Astrocyte (in vitro differentiated cells and primary cell): ENCODE results near the gene HSPA12B. TPM values are rescaled to one million over a fixed set of nuclear protein-coding genes. Genes with fewer than 3 reads are reported as not detected.

Source experiments
- DNase-seq: peaks from one replicate; pipeline ENCODE4 v3.0.0-alpha.2; 2010; ENCODE audit warnings: low read depth
- FAIRE-seq: peaks from 2 replicates; lab custom pipeline; 2011; peaks lifted over from hg19 to GRCh38; lab: Jason Lieb, UNC
- H2AFZ ChIP-seq: 2 replicates; pipeline ENCODE4 v1.6.0; 2012; ENCODE audit warnings: low read depth, low read length, inconsistent platforms
- H3K27ac ChIP-seq: 2 replicates; pipeline ENCODE4 v1.5.1; 2011; ENCODE audit warnings: low read depth, low read length, inconsistent platforms
- H3K27me3 ChIP-seq: 2 replicates; pipeline ENCODE4 v1.6.0; 2011; ENCODE audit warnings: low read length, inconsistent platforms; ENCODE audit not compliant: insufficient read depth
- H3K36me3 ChIP-seq: 2 replicates; pipeline ENCODE4 v1.5.1; 2011; ENCODE audit warnings: low read length, inconsistent platforms; ENCODE audit not compliant: insufficient read depth
- H3K4me1 ChIP-seq: 2 replicates; pipeline ENCODE4 v1.5.1; 2011; ENCODE audit warnings: low read length, inconsistent platforms; ENCODE audit not compliant: insufficient read depth
- H3K4me2 ChIP-seq: 2 replicates; pipeline ENCODE4 v1.6.0; 2012; ENCODE audit warnings: low read length, inconsistent platforms
- H3K4me3 ChIP-seq: 2 replicates; pipeline ENCODE4 v1.5.1; 2011; ENCODE audit warnings: low read depth, mild to moderate bottlenecking, low read length, inconsistent platforms; ENCODE audit not compliant: insufficient read depth
- H3K79me2 ChIP-seq: 2 replicates; pipeline ENCODE4 v1.6.0; 2012; ENCODE audit warnings: mild to moderate bottlenecking, low read length, inconsistent platforms; ENCODE audit not compliant: insufficient read depth
- H3K9ac ChIP-seq: 2 replicates; pipeline ENCODE4 v1.6.0; 2012; ENCODE audit warnings: mild to moderate bottlenecking, low read length, inconsistent platforms
- H3K9me3 ChIP-seq: 2 replicates; pipeline ENCODE4 v1.5.1; 2012; ENCODE audit warnings: low read depth, mild to moderate bottlenecking, low read length, inconsistent platforms; ENCODE audit not compliant: insufficient read depth
- H4K20me1 ChIP-seq: 2 replicates; pipeline ENCODE4 v1.6.0; 2012; ENCODE audit warnings: low read length, inconsistent platforms; ENCODE audit not compliant: insufficient read depth
- H3K27ac Mint-ChIP-seq: one replicate; pipeline ENCODE4 v1.8.0; 2021; ENCODE audit warnings: mild to moderate bottlenecking, mixed read lengths; ENCODE audit not compliant: unreplicated experiment
- H3K27me3 Mint-ChIP-seq: one replicate; pipeline ENCODE4 v1.8.0; 2021; ENCODE audit warnings: low read depth, mixed read lengths; ENCODE audit not compliant: unreplicated experiment
- H3K36me3 Mint-ChIP-seq: one replicate; pipeline ENCODE4 v1.8.0; 2021; ENCODE audit warnings: low read depth, mixed read lengths; ENCODE audit not compliant: unreplicated experiment
- H3K4me1 Mint-ChIP-seq: one replicate; pipeline ENCODE4 v1.8.0; 2021; ENCODE audit warnings: low read depth, mixed read lengths; ENCODE audit not compliant: unreplicated experiment
- H3K4me3 Mint-ChIP-seq: one replicate; pipeline ENCODE4 v1.8.0; 2021; ENCODE audit warnings: mild to moderate bottlenecking, moderate library complexity, mixed read lengths; ENCODE audit not compliant: unreplicated experiment
- H3K9me3 Mint-ChIP-seq: one replicate; pipeline ENCODE4 v1.8.0; 2021; ENCODE audit warnings: mild to moderate bottlenecking, mixed read lengths; ENCODE audit not compliant: unreplicated experiment
- CTCF ChIP-seq: IDR thresholded peaks from 2 replicates; pipeline ENCODE4 v1.5.1; 2011; ENCODE audit warnings: low read depth, mild to moderate bottlenecking, inconsistent platforms, low read length, moderate library complexity; ENCODE audit not compliant: insufficient read depth
- EZH2 ChIP-seq: IDR thresholded peaks from 2 replicates; pipeline ENCODE4 v1.6.1; 2012; ENCODE audit warnings: mild to moderate bottlenecking, low read length, inconsistent platforms; ENCODE audit not compliant: insufficient read depth
- total RNA-seq: library from RNA; stranded (reverse); gene quantifications from 2 replicates; pipeline ENCODE4 v1.2.1, GENCODE V29; 2021

The HSPA12B gene
- total RNA-seq, 1 donor from 2014 or later: not detected

GRCh38 chr20:3753501-3754275, 21.2 kb downstream of the HSPA12B start:
- Histone ChIP-seq H2AFZ (no peak overlapping the region), H3K36me3 (no peaks in the 10 kb centered on the region), H3K4me3 (no peak overlapping the region), H3K9ac (no peak overlapping the region), H3K4me2 (no peak overlapping the region), H3K4me1 (peaks cover 5% of the 10 kb centered on the region), H3K27me3 (peaks cover 13% of the 10 kb centered on the region), H3K9me3 (no peaks in the 10 kb centered on the region), H4K20me1 (peaks cover 20% of the 10 kb centered on the region), H3K79me2 (no peaks in the 10 kb centered on the region), H3K27ac (no peak overlapping the region)
- peaks cover 11% of the 10 kb centered on the region for H3K36me3 Mint-ChIP-seq
- no peak for FAIRE-seq
- H3K27ac Mint-ChIP-seq: no peak overlapping the region
- TF ChIP-seq CTCF: no peak
- no peak for TF ChIP-seq EZH2
- H3K9me3 Mint-ChIP-seq: peaks cover 4% of the 10 kb centered on the region
- peaks cover 26% of the 10 kb centered on the region for H3K27me3 Mint-ChIP-seq
- no peak for DNase-seq
- no peak overlapping the region for H3K4me3 Mint-ChIP-seq
- H3K4me1 Mint-ChIP-seq: no peaks in the 10 kb centered on the region

- H3K27ac ChIP-seq: no peak overlapping the region
- H3K4me1 ChIP-seq: peaks cover 5% of the 10 kb centered on the region
- no peaks in the 10 kb centered on the region for H3K9me3 ChIP-seq
- Mint-ChIP-seq H3K4me1 (no peaks in the 10 kb centered on the region), H3K9me3 (peaks cover 4% of the 10 kb centered on the region), H3K36me3 (peaks cover 11% of the 10 kb centered on the region), H3K27ac (no peak overlapping the region), H3K4me3 (no peak overlapping the region), H3K27me3 (peaks cover 20% of the 10 kb centered on the region)
- no peak overlapping the region for H2AFZ ChIP-seq
- H3K4me2 ChIP-seq: no peak overlapping the region
- DNase-seq (no peak), FAIRE-seq (no peak)
- TF ChIP-seq CTCF (no peak), EZH2 (no peak)
- H3K4me3 ChIP-seq: no peak overlapping the region
- no peak overlapping the region for H3K9ac ChIP-seq
- no peaks in the 10 kb centered on the region for H3K79me2 ChIP-seq
- H4K20me1 ChIP-seq: peaks cover 20% of the 10 kb centered on the region
- peaks cover 13% of the 10 kb centered on the region for H3K27me3 ChIP-seq
- no peaks in the 10 kb centered on the region for H3K36me3 ChIP-seq
Measured at GRCh38 chr20:3754276-3754630, 21.8 kb downstream of the HSPA12B start.

- Histone ChIP-seq H4K20me1 (peaks cover 20% of the 10 kb centered on the region), H3K79me2 (peaks cover 8% of the 10 kb centered on the region), H3K9me3 (no peaks in the 10 kb centered on the region), H3K4me1 (peaks cover 2% of the 10 kb centered on the region), H3K27ac (no peak overlapping the region), H2AFZ (no peak overlapping the region), H3K9ac (no peak overlapping the region), H3K4me3 (no peak overlapping the region), H3K27me3 (peaks cover 12% of the 10 kb centered on the region), H3K4me2 (no peak overlapping the region), H3K36me3 (no peaks in the 10 kb centered on the region)
- no peak for DNase-seq
- Mint-ChIP-seq H3K27ac (no peak overlapping the region), H3K27me3 (peaks cover 17% of the 10 kb centered on the region), H3K9me3 (peaks cover 4% of the 10 kb centered on the region), H3K4me3 (no peak overlapping the region), H3K4me1 (no peaks in the 10 kb centered on the region), H3K36me3 (peaks cover 11% of the 10 kb centered on the region)
- no peak for FAIRE-seq
- TF ChIP-seq EZH2 (no peak), CTCF (no peak)
Measured at GRCh38 chr20:3755269-3755668, 22.8 kb downstream of the HSPA12B start.
